HG03575 (cell line): ENCODE data around the gene MBOAT7.

ENCODE experiments used
- ATAC-seq: cut with Tn5 transposase; IDR thresholded peaks from one replicate; pipeline ENCODE4 v1.9.1; 2021; ENCODE audit not compliant: unreplicated experiment, insufficient number of reproducible peaks, low FRiP score; ENCODE audit errors: extremely low read depth

The MBOAT7 gene

DNA sequence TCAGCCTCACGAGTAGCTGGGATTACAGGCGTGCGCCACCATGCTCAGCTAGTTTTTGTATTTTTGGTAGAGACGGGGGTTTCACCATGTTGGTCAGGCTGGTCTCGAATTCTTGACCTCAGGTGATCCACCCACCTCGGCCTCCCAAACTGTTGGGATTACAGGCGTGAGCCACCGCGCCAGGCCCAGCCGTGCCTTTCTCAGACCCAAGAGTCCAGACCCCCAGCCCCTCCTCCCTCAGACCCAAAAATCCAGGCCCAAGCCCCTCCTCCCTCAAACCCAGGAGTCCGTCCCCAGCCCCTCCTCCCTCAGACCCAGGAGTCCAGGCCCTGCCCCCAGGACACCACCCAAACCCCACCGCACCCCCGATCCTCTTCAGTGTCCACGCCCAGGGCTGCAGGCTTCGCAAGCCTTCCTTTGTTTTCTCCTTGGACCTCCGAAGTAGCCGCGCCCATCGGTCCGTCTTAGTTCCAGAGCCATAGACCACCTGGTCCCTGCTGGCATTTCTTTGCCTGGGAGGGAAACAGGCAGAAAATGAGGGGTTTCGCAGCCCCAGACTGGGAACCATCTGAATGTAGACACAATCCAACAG is 20.1 kb downstream of the MBOAT7 start:
- ATAC-seq, result no peak

DNA sequence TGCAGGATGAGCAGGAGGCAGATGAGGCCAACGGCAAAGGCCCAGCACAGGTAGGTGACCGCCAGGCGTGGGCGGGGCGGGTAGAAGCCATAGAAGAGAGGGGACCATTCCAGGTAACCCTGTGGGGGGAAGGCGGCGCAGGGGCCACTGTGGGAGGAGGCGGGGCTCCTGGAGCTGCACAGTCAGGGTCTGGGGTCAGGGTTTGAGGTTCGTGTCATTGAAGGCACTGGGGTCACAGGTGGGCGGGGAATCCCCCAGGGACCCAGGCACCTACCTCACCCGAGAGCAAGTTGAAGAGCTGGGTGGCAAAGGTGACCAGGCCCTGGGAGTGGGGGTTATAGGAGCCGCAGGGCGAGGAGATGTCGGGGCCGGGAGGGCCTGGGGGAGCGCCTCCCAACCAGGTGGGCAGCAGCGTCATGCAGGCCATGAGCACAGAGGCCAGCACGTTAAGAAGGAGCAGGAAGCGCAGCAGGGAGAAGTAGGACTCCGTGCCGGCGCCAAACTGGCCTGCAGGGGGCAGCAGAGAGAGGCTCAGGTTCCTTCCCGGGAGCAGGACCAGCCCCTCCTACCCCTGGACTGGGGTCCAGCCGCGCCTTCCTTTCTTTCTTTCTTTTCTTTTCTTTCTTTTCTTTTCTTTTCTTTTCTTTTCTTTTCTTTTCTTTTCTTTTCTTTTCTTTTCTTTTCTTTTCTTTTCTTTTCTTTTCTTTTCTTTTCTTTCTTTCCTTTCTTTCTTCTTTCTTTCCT is 21.0 kb downstream of the MBOAT7 start:
- ATAC-seq, result no peak

DNA sequence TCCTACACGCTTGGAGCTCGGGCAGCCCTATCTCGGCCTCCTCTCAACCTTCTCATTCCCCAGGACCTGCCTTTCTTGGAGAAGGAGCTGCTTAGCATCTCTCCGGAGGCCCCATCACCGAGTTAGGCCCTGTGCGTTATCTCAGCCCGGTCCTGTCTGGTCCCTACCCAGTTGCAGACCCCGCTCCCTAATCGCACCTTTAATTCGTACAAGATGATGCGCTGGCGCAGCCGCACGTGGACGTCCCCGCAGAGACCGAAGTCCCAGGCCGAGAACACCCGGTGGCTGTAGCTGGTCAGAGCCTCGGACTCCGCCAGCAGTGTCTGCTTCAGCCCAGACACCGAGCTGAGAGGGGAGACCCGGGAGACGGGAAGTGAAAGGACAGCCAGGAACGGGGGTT is 24.2 kb downstream of the MBOAT7 start:
- ATAC-seq, result no peak

DNA sequence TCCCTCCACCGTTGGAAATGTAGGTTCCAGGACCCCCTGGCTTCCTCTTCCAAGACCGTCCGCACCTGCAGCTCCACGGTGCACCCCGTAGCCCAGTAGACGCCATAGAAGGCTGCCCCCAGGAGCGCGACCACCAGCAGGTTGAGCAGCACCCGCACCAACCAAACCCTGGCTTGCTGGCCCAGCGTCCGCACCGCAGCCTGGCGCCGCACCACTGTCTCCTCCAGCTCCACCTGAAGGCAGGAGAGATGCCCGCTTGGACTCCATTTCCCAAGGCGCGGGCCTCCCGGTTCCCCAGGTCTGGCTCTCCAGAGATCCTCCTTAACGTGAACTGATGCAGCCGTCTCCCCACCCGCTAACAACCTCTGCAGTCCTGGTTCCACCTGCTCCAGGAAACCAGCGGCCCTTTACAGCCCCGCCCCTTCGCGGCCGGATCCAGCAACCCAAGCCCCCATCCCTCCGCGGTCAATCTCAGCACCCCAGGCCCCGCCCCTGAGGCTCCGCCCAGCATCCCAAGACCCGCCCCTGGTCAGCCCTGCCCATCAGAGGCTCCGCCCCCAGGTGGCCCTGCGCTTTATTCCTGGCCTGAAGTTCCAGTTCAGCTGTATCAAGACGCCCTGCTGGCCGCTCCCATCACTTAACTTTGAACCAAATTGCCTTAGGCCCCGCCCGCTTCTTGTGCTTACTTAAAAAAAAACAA is 24.9 kb downstream of the MBOAT7 start:
- no peak for ATAC-seq

DNA sequence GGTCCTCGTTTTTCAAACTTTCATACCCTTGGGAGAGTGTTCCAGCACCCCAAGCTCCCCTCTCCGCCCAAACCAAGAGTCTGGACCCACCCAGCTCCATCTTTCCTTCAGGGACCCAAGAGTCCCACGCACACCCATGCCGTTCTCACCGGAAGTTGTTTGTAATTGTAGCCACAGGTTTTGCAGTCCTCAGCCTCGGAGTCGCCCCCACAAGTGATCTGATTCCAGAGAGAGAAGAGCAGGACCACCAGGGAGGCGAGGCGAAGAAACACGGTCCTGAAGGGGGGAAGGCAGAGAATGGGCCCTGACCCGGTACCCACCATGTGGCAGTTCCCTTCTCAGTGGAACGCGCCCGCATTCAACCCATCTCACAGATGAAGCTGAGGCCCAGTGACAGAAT is 26.5 kb downstream of the MBOAT7 start:
- no peak for ATAC-seq

DNA sequence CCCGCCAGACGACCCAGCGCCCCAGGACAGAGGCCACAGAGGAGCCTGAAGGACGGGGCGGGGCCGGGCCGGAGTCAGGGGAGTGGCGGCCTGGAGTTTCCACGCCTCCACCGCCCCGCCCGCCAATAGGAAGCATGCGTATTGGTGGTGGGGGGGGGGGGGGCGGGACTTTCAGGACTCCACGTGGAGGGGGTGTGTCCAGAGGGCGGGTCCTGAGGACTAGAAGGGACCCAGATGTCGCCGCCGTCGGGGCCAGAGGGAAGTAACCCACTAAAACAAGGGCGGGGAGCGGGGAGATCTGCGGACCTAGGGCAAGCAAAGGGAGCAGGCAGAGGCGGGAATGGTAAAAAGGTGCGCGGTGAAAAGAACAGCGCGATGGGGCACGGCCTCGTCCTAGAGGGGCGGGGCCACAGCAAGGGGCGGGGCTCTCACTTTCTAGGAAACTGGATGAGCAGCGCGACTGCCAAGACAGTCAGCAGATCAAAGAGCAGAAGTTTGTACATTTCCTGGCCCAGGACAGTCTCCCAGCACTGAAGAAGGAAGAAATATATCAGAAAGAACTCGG is 27.1 kb downstream of the MBOAT7 start:
- ATAC-seq, result no peak

DNA sequence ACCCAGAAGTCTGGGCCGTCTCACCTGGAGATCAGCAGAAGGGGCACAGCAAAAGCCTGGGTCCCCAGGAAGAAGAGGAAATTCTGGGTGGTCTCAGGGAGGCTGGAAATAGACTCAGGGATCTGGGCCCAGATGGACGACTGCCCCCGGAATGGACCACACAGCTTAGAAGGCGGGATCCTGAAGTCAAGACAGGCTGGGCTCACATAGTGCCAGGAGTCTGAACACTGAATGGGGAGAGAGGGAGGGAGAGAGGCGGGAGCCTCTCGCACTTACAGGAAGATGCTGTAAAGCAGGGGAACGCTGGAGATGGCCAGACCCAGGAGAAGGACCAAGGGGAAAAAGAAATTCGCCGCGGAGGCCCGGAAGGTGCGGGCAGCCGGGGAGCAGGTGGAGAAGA is 28.5 kb downstream of the MBOAT7 start:
- ATAC-seq, result no peak

DNA sequence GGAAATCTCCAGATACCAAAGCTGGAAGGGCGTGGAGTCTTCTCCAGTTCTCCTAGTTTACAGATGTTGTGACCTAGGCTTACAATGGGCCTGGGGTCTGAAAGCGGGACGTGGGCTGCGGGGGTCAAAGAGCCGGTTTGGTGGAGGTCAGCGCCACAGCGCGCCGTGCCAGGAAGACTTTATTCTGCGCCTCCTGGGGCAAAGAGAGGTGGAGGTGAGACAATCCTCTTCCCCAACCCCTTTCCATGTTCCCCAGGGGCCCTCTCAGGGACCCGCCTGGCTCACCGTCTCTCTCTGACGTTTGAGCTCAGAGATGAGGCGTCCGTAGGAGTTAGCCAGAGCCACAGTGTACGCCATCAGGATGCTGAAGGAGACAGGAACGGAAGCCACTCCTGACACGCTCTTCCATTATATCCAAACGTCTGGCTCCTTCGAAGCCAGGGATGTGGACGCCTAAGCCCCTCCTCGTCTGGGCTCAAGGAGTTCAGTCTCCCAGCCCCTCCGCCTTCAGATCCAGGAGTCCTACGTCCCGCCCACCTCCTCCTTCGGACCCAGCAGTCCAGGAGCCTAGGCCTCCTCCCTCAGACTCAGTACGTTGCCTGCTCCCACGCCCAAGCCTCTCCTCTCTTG is 29.1 kb downstream of the MBOAT7 start:
- no peak for ATAC-seq

DNA sequence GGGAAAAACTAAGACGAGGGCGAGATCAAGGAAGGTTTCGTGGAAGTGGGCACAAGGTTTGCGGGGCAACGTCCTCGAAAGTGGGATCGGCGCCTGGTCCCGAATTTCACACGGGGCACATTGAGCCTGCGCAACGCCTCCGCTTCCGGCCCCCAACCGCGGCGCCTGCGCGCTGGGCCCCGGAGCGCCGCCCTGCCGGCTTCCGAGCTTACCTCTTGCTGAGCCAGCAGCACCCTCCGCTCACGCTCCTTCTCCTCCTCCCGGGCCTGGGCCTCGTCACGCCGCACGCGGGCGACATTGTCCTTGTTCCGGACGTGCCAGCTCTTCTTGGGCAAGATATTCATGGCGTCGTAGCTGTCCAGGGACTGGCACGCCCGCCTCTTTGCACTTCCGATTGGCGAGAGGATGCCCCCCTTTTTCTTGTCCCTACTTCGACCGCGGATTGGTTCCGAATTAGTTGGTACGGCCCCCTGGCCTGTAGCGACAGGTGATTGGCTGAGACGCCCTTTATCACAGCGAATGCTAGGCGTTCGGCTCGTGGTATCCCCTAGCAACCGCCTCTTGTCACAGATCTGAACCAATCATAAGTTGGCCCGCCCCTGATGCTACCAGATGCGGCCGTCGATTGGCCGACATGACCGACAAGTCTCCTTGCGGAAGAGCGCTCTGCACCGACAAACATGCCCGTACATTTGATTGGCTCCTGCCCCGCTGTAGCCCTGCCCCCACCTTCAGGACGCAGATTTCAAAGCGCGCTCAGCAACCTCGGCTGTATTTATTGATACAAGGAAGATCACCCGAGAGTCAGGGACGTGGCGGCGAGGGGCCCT is 29.8 kb downstream of the MBOAT7 start, which contains the start of gene LENG1:
LENG1 (minus strand) TSS at position 370 of the 830 bp plus-strand sequence; CDS start at position 344, 26 bp downstream.
- ATAC-seq, result peak; percentile 59

DNA sequence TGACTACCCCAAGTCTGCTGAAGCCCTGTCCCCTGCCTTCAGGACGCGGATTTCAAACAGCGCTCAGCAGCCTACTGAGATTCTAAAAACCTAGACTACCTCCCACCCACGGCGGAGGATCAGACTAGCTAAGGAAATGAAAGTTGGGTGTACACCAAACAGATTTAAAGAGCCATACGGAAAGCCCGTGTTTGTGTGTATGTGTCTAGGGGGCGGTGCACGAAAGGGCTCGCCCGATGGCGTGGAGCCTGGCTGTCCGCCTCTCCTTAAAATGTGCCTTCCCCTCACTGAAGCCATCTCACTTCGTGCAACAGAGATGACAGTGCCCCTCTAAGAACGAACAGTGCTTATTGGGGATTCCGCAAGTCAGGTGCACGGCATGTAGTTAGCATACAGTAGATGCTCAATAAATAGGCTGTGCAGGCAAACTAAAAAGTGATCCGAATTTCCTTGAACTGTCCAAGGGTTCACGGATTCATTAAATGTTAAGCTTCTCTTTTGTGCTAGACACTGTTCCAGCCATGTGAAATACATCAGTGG is 30.5 kb downstream of the MBOAT7 start:
- no peak for ATAC-seq

DNA sequence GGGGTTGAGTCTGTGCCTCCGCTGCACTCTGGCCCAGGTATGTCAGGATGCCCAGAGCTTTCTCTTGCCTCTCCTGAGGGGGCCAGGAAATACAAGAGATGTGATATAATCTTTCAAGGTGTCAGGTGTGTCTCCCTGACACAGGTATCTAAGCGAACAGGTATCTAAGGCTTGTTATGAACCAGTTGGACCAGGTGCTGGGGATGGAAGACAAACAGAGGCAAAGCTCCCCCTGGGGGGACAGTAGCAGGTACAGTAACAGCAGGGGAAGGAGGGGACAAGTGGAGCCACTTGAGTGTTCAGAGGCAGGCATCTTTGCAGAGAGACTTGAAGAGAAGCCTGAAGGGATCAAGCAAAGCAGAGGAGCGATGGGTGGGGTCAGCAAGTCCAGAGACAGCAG is 32.4 kb downstream of the MBOAT7 start:
- ATAC-seq, result no peak

DNA sequence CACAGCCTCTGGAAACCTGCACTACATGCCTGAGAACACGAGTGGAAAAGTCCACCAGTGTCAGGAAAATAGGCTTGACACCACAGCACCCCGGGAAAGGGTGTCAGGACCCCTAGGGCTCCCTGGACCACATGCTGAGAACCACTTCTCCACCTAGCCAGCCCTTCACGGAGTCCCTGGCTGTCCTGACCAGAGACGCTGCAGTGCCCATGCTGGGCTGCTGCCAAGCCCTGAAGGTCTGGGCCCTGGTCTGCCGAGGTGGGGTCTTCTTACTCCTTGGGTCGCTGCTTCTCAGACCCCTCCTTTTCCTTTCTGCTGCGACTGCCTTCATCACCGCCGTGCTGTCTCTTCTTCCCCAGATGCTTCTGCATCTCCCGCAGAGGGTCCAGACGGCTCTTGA is 32.9 kb downstream of the MBOAT7 start:
- no peak for ATAC-seq

DNA sequence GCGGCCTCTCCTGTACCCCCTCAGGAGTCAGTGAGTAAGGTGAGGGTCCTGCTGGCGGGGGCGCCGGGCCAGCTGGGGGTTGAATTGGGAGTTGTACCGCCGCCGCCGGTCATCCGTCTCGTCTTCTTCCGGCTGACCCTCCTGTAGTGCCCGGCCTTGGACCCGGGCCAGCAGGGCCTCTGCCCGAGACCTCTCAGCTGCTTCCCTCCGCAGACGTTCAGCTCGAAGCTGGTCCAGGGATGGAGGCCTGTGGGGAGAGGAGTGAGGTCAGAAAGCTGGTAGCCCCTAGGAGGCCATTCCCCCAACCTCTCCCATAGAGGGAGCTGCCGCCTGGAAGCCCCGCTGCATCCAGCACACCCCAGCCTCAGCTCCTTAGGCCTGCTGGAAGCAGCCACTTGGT is 33.7 kb downstream of the MBOAT7 start:
- ATAC-seq, result no peak

DNA sequence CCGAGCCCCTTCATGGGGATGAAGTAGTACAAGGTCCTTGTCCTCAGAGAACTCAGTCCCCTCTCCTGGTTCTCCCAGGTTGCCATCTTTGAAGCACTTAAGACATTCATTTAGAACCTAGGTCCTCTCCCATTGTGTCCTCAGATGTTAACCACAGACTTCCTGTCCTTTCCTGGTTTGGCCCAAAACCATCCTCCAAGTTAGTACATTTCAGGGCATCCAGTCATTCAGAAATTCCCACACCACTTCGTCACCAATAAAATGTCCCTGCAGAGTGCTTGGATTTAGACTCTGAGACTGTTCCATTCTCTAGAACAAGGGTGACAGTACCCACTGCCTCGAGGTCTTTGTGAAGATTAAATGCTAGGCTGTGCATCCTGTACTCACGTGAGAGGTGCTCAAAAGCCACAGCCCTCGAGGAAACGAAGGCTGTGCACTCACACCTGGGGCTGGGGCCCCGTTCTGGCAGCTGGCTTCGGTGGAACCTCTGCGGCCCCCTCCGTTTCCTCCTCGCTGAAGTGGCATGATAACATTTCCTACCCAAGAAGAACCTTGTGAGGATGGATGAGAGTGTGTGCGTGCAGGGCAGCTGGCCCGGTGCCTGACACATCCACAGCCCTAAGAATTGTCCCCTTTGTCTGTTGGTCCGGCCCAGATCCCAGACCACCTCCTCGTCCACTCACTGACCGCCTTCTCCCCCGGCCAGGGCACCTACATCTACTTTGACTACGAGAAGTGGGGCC is 34.6 kb downstream of the MBOAT7 start:
- ATAC-seq, result no peak

DNA sequence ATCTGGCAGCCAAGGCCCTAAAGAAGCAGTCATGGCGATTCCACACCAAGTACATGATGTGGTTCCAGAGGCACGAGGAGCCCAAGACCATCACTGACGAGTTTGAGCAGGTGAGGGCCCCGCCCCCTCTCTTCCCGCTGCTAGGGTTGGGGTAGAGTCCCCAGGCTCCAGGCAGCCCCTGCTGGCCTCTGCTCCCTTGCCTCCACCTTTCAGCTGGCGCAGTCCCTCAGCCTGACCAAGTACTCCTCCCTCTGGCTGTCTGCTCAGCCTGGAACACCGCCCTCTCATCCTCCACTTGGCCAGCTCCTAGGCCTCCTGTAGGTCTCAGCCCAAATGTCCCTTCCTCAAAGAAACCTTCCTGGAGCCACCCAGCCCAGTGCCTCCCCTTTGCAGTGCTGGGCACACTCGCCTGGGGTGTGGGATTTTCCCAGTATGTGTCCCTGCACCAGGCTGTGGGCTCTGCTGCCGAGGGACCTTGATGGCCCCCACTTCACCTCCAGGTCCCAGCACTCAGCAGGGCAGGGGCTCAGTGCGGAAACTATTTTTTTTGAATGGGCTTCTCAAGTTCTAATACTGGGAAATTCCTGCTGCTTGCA is 35.6 kb downstream of the MBOAT7 start:
- no peak for ATAC-seq

DNA sequence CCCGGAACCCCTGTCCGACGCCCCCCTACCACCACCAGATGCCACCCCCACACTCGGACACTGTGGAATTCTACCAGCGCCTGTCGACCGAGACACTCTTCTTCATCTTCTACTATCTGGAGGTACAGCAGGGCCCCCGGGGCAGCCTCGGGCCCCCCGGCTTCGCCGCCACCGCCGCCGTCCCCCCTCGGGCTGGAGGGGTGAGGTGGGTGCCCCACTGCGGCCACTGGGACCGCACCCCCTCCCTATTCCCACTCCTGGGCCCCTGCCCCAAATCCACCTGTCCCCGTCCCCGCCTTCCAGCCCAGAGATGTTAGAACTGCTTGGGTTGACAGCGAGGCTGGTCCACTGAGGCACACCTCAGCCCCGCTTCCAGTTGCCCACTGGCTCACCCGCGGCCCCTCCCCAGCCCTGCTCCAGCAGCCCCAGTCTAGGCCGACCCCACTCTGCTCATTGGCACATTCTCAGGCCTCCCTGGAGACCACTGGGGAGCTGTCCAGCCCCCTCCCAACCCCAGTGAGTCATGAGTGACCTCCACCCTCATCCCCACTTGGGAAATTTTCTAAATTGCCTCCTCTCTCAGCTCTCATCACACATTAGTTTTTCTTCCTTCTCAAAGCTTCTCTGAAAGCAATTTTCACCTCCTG is 36.4 kb downstream of the MBOAT7 start:
- no peak for ATAC-seq

DNA sequence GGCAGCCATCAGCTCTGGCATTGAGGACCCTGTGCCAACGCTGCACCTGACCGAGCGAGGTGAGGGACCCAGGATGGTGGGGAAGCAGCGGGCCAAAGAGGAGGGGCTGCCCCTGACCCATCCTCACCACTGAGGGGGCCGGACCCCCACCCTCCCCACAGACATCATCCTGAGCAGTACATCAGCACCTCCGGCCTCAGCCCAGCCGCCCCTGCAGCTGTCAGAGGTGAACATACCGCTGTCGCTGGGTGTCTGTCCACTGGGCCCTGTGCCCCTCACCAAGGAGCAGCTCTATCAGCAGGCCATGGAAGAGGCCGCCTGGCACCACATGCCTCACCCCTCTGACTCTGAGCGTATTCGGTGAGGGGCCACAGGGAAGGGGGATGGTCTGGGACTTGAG is 37.1 kb downstream of the MBOAT7 start:
- ATAC-seq, result no peak
